NCI-H2196 (cell line): ENCODE measurements around the gene DIPK1A.

ENCODE experiments used
- DNase-seq: peaks from one replicate; lab custom pipeline; 2025; ENCODE audit not compliant: unreplicated experiment; lab: John Stamatoyannopoulos, UW

DIPK1A gene

DNA sequence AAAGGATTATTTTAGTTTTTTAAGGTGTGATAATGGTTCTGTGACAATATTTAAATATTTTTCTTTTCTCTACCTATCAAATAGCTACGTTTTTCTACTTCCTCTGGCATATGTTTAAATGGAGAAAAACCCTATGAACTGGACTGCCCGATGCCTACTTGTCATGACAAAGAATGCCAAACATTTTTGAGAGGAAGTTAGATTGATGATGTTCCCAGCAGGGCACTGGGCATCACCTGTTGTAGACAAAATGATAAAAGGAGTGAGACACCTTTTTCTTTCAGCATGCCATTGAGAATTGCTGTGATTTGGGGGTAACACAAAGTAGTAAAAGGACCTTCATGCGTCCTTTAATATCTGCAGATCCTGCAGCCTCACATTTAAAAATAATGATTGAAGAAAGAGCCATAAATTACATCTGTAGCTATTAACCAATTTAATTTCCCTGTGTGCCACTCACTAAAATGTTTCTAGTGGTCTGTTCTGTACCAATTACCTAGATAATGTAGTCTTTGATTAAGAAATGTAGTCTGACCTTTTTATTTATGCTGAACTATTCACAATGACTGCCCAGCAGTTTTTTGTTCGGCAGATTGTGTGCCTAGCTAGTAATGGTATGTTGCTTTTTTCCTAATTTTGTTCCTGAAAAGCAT is 81.8 kb downstream of the DIPK1A start:
- no peak for DNase-seq

GRCh38 chr1:92877792-92878191 is 83.5 kb downstream of the DIPK1A start:
- DNase-seq = peak; percentile 33

DNA sequence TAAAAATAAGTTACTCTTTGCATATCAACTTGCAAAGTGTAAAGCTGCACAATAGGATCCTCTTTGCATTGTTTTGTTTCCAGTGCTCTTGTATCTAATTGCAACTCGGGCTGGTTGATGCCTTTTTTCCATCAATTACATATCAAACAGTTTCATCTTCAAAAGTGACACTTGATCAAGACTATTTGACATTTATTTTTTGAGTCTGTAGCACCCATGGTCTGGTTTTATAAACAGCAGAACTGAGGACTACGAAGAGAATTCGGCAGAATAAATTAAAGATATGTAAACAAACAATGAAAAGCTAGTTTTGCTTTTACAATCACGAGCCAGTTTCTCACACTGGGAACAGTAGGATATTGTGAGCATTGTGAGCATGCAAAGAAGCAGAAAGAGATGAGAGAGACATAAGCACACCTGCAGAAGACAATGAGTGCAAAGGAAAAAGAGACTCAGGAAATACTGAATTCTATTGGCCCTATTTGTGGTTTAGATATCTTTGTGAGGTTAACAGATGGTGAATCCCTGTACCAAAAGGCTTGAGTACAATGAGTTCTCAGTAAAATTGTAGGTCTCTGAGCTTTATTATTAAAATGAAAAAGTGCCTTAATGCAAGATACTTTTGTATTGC is 84.1 kb downstream of the DIPK1A start:
- DNase-seq = no peak

GRCh38 chr1:92876351-92876750 is 84.9 kb downstream of the DIPK1A start:
- no peak for DNase-seq

- DNase-seq = no peak
Observed at GRCh38 chr1:92874987-92875386, 86.3 kb downstream of the DIPK1A start.

- DNase-seq = no peak
Observed at GRCh38 chr1:92872719-92873118, 88.5 kb downstream of the DIPK1A start.

GRCh38 chr1:92870591-92870990 is 90.7 kb downstream of the DIPK1A start:
- DNase-seq = no peak

DNA sequence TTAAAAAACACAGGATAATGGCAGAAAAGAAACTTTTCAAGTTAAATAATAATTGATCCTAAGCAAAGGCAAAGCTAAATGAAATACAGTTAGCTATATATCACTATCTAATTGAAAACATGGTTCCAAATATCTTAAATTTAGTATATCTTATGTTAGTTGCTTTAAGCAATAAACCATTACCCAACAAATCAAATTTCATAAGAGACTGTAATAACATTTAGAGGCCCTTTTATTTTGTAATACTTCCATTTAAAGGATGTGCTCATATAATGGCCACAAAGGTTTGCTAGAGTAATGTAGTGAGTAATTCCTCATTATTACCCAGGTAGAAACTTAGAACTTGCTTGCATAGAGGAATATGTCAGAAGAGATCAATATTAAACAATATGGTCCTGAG is 97.1 kb downstream of the DIPK1A start:
- no peak for DNase-seq

DNA sequence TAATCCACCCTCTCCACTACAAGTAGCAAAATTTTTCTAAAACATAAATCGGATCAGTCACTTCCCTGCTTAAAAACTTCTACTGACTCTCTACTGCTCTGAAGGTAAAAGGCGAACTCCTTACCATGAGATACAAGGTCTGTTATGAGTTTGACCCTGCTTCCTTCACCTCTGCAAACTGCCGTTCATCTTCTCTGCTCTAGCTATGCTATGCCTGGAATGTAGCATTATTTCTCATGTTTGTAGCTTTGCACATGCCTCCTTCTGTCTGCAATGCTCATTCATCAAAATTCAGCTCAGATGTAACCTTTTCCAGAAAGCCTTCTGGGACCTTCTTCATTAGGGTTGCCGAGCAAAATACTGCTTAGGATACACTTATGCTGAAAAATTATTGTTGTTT is 98.7 kb downstream of the DIPK1A start:
- no peak for DNase-seq

GRCh38 chr1:92859400-92860039 is 101.7 kb downstream of the DIPK1A start:
- no peak for DNase-seq

- DNase-seq = peak; percentile 83
Observed at GRCh38 chr1:92858564-92859399, 102.5 kb downstream of the DIPK1A start.

GRCh38 chr1:92857817-92858216 is 103.4 kb downstream of the DIPK1A start:
- no peak for DNase-seq

DNA sequence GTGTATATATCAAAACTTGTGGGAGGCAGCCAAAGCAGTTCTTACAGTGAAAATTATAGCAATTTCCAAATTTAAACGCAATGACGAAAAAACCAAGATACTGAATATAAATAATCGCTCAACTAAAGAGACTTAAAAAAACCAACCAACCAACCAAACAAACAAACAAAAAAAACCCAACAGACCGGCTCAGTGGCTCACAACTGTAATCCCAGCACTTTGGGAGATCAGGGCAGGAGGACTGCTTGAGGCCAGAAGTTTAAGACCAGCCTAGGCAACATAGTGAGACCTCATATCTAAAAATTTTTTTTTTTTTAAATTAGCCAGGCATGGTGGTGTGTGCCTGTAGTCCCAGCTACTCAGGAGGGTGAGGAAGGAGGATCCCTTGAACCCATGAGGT is 106.0 kb downstream of the DIPK1A start:
- no peak for DNase-seq

GRCh38 chr1:92854101-92854785 is 107.0 kb downstream of the DIPK1A start:
- no peak for DNase-seq

DNA sequence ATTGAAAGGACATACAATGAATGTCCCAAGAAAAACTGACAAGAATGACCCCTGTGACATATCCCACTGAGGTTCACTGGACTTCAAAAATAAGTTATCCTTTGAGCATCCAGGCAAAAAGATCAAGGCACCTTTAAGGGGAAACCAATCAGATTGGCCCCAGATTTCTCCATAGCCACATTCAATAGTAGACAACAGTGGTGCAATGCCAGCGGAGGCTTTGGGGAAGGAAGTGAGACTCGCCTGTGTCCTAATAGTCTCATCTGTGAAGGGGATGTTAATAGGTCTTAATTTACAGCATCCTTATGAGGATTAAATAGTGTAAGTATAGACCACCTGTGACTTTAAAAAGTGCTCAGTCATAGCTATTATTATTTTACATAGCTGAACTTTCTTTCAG is 108.0 kb downstream of the DIPK1A start:
- no peak for DNase-seq

- DNase-seq = no peak
Observed at GRCh38 chr1:92851729-92852128, 109.5 kb downstream of the DIPK1A start.

DNA sequence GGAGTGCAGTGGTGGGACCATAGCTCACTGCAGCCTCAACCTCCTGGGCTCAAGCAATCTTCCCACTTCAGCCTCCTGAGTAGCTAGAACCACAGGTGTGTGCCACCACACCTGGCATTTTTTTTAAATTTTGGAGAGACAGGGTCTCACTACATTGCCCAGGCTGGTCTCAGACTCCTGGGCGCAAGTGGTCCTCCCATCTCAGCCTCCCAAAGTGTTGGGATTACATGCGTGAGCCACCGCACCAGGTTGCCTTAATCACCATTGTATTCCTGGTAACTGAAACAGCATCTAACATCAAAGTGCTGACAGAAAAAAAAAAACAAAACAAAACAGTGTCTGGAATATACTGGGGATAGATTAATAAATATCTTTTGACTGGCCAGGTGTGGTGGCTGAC is 111.2 kb downstream of the DIPK1A start:
- DNase-seq = no peak

DNA sequence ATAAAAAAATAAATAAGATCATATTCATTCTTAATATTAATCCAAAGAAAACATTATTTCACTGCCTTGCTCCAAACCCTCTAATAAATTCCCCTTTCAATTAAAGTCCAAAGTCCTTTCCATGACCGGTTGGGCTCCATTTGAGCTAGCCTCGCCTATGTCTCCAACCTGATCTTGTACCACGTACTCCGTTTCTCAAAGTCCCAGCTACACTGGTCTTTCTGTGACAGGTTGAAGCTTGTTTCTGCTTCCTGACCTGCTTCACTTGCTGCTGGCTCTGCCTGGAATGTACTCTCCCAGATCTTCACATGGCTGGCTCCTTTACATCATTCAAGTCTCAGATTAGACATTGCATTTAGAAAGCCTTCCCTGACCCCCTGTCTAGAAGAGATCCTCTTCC is 113.1 kb downstream of the DIPK1A start:
- DNase-seq = no peak

DNA sequence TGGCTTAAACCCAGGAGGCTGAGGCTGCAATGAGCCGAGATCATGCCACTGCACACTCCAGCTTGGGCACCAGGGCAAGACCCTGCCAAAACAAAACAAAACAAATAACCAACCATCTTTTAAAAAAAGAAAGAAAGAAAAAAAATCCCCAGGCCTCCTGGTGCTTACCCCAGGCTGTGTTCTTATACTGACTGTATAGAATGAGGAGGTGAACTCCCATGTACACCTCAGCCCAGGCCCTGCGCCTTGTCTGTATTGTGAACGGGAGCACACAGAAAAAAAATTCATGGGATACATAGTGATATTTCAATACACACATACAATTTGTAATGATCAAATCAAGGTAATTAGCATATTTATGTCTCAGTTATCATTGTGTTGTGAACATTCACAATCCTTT is 115.4 kb downstream of the DIPK1A start:
- no peak for DNase-seq

DNA sequence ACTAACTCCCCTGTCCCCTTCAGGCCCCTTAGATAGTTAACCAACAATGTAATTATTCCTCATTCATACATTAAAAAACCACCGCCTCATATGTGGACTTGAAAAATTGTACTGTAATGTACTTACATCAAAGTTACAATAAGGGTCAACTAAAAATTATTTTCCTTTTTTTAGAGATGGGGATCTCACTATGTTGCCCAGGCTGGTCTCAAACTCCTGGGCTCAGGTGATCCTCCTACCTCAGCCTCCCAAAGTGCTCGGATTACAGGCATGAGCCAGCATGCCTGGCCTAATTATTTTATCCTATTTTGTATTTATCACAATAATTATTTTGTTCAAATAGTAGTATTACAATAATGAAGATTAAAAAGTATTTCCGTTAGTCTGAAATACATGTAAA is 116.8 kb downstream of the DIPK1A start:
- no peak for DNase-seq
